ENCODE data around the gene ECHDC1.

Gene ECHDC1

DNA sequence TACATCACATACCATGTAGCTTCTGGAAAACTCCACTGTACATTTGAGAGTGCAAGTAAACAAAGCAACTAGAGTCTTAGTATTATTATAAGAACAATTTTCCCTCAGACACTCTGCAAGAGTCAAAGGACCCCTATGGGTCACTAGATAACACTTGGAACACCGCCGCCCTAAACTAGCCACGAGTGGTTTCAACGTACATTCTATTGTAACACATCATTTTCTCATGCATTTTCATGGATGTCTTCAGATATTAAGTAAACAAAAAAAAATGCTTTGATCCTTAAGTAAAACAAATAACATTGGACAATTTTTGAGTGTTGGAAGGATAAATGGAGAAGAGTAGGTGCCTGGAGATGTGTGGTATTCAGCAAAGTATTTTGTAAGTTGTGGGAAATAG lies 79.9 kb downstream of the ECHDC1 start:
- H3K4me1 ChIP-seq (ENCODE audit: control insufficient read depth, insufficient read depth, low read length, unreplicated experiment): no peaks in the 10 kb centered on the region
- H2AFZ ChIP-seq (ENCODE audit: low read length, unreplicated experiment): no peak overlapping the region
- no peaks in the 10 kb centered on the region for H3K36me3 ChIP-seq (ENCODE audit: insufficient read depth, low read length)
- H3K27ac ChIP-seq (ENCODE audit: low read depth, low read length): no peak overlapping the region
- H3K27me3 ChIP-seq (ENCODE audit: insufficient read depth, low read length): no peaks in the 10 kb centered on the region
- no peak overlapping the region for H3K4me3 ChIP-seq (ENCODE audit: low read depth, low read length)
- peaks cover 15% of the 10 kb centered on the region for H3K79me2 ChIP-seq (ENCODE audit: control insufficient read depth, insufficient read depth, low read length, unreplicated experiment)

DNA sequence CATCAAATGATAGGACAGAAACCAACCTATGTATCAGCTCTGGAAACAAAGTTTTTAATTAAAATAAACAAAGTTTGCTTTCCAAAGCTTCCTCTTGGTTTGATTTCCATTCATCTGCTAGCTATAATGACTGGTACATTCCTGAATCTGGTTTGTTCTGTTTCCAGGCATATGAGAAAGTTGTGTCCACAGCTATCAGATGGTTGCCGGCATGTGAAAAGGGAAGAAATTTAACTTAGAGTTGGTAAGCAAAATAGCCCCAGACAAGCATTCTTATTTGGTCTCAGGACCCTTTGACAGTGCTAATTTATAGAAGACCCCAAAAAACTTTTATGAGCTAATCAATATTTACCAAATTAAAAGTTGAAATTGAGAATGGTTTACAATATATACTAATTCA lies 80.5 kb downstream of the ECHDC1 start:
- peaks cover 9% of the 10 kb centered on the region for H3K79me2 ChIP-seq (ENCODE audit: control insufficient read depth, insufficient read depth, low read length, unreplicated experiment)
- H3K4me1 ChIP-seq (ENCODE audit: control insufficient read depth, insufficient read depth, low read length, unreplicated experiment): no peaks in the 10 kb centered on the region
- no peak overlapping the region for H2AFZ ChIP-seq (ENCODE audit: low read length, unreplicated experiment)
- H3K4me3 ChIP-seq (ENCODE audit: low read depth, low read length): no peak overlapping the region
- no peak overlapping the region for H3K27ac ChIP-seq (ENCODE audit: low read depth, low read length)
- H3K27me3 ChIP-seq (ENCODE audit: insufficient read depth, low read length): no peaks in the 10 kb centered on the region
- no peaks in the 10 kb centered on the region for H3K36me3 ChIP-seq (ENCODE audit: insufficient read depth, low read length)

DNA sequence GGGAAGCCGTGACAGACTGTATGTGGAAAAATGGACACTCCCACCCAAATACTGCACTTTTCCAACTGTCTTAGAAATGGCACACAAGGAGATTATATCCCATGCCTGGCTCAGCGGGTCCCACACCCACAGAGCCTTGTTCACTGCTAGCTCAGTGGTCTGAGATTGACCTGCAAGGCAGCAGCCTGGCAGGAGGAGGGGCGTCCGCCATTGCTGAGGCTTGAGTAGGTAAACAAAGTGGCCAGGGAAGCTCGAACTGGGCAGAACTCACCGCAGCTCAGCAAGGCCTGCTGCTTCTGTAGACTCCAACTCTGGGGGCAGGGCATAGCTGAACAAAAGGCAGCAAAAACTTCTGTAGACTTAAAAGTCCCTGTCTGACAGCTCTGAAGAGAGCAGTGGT lies 88.1 kb downstream of the ECHDC1 start:
- no peaks in the 10 kb centered on the region for H3K27me3 ChIP-seq (ENCODE audit: insufficient read depth, low read length)

DNA sequence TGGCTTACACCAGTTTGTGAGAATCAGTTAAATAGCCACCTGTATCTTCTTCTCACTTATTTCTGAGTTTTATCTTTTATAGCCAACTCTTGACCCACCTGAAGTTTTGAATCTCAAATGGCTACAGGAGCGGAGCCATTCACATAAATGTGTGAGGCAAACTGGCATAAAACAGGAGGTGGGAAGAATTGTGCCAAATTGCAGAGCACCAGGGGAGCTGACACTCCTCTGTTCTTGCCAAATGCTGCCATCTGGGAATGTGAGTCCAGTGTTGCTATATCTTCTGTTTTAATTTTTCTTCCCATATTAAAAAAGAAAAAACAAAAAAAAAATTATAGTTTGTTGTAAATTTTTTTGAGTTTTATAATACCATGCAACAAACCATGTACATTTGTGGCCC lies 93.8 kb downstream of the ECHDC1 start:
- Histone ChIP-seq H3K36me3 (ENCODE audit: insufficient read depth, low read length) (no peaks in the 10 kb centered on the region), H3K79me2 (ENCODE audit: control insufficient read depth, insufficient read depth, low read length, unreplicated experiment) (no peaks in the 10 kb centered on the region), H3K4me3 (ENCODE audit: low read depth, low read length) (no peak overlapping the region)

More for the DNA sequence above, 88.1 kb downstream of the ECHDC1 start:
- Histone ChIP-seq H3K36me3 (ENCODE audit: insufficient read depth, low read length) (no peaks in the 10 kb centered on the region), H3K4me3 (ENCODE audit: low read depth, low read length) (no peak overlapping the region), H3K4me1 (ENCODE audit: control insufficient read depth, insufficient read depth, low read length, unreplicated experiment) (no peaks in the 10 kb centered on the region), H2AFZ (ENCODE audit: low read length, unreplicated experiment) (no peak overlapping the region), H3K27ac (ENCODE audit: low read depth, low read length) (no peak overlapping the region), H3K79me2 (ENCODE audit: control insufficient read depth, insufficient read depth, low read length, unreplicated experiment) (no peaks in the 10 kb centered on the region)

DNA sequence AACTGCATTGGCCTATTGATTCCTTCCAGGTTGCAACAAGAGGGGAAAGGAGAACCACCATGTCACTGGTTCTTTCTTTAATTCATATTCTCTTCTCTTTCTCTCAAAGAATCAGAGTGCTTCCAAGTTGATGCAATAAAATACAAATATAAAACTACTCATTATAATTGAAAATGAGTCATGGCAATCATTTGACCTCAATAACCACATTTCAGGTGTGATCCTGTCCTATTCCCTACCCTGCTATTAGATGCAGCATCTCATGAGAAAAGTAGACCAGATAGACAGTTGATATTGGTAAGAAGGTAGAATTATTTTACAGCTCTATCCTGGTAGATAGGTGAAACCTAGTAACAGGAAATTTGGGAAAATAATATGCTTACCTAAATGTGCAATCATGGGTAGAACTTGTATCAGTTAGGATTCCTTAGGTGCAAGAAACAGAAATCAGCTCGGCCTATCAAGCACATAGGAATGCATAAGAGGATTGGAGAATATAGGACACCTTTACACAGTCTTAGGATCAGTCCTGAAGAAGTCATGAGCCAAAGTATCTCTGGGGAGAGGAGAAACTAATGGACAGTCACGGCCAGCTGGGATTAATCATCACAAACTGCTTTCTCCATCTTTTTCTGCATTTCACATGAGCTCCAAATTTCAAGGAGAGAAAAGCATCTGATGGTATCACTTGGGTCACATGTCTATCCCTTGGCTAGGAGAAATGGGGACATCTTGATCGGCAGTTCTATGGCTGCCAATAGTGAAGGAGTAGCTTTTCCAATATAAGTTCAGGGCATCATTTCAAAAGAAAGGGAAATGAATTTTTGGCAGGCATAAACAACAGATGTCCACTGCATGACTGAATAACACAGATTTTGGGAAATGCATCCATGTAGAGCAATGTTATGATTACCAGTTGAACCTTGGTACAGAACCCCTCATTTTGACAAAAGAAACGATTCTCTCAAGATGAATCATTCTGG lies 96.0 kb downstream of the ECHDC1 start:
- H2AFZ ChIP-seq (ENCODE audit: low read length, unreplicated experiment): no peak overlapping the region
- H3K27ac ChIP-seq (ENCODE audit: low read depth, low read length): no peak overlapping the region
- no peak overlapping the region for H3K4me3 ChIP-seq (ENCODE audit: low read depth, low read length)
- H3K79me2 ChIP-seq (ENCODE audit: control insufficient read depth, insufficient read depth, low read length, unreplicated experiment): no peaks in the 10 kb centered on the region
- H3K27me3 ChIP-seq (ENCODE audit: insufficient read depth, low read length): no peaks in the 10 kb centered on the region
- no peaks in the 10 kb centered on the region for H3K36me3 ChIP-seq (ENCODE audit: insufficient read depth, low read length)
- H3K4me1 ChIP-seq (ENCODE audit: control insufficient read depth, insufficient read depth, low read length, unreplicated experiment): no peaks in the 10 kb centered on the region

More for the DNA sequence above, 93.8 kb downstream of the ECHDC1 start:
- Histone ChIP-seq H2AFZ (ENCODE audit: low read length, unreplicated experiment) (no peak overlapping the region), H3K4me1 (ENCODE audit: control insufficient read depth, insufficient read depth, low read length, unreplicated experiment) (no peaks in the 10 kb centered on the region), H3K27ac (ENCODE audit: low read depth, low read length) (no peak overlapping the region), H3K27me3 (ENCODE audit: insufficient read depth, low read length) (no peaks in the 10 kb centered on the region)

DNA sequence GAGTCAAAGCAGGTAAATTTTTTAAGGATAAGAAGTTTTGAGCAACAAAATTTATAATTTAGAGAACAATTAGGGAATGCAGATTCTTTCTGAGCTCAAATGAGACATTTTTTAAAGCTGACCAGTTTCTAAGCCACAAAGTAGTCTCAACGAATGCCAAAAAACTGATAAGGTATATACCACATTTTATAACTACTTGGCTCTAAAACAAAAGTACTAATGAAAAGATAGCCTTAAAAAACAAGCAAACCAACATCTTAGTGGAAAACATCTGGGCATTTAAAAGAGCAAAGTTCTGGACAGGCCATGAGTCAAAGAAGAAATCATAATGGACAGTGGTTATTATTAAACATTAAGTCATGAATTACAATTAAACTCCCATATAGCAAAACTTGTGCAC lies 99.9 kb downstream of the ECHDC1 start:
- no peaks in the 10 kb centered on the region for H3K4me1 ChIP-seq (ENCODE audit: control insufficient read depth, insufficient read depth, low read length, unreplicated experiment)
- no peak overlapping the region for H2AFZ ChIP-seq (ENCODE audit: low read length, unreplicated experiment)
- H3K4me3 ChIP-seq (ENCODE audit: low read depth, low read length): no peak overlapping the region
- H3K27me3 ChIP-seq (ENCODE audit: insufficient read depth, low read length): no peaks in the 10 kb centered on the region
- H3K79me2 ChIP-seq (ENCODE audit: control insufficient read depth, insufficient read depth, low read length, unreplicated experiment): no peaks in the 10 kb centered on the region
- no peaks in the 10 kb centered on the region for H3K36me3 ChIP-seq (ENCODE audit: insufficient read depth, low read length)
- H3K27ac ChIP-seq (ENCODE audit: low read depth, low read length): no peak overlapping the region

Data from ACC112 (cell line).